NCI-H1092 (cell line): ENCODE measurements around the gene ALDH3B2.
"Not testable (repeated sequence)": the region's sequence is repeated elsewhere in the genome, so short reads cannot be mapped to it uniquely, and the experiment has no call there.

Source experiments
- DNase-seq: peaks from one replicate; lab custom pipeline; 2025; lab: John Stamatoyannopoulos, UW

Gene ALDH3B2

DNA sequence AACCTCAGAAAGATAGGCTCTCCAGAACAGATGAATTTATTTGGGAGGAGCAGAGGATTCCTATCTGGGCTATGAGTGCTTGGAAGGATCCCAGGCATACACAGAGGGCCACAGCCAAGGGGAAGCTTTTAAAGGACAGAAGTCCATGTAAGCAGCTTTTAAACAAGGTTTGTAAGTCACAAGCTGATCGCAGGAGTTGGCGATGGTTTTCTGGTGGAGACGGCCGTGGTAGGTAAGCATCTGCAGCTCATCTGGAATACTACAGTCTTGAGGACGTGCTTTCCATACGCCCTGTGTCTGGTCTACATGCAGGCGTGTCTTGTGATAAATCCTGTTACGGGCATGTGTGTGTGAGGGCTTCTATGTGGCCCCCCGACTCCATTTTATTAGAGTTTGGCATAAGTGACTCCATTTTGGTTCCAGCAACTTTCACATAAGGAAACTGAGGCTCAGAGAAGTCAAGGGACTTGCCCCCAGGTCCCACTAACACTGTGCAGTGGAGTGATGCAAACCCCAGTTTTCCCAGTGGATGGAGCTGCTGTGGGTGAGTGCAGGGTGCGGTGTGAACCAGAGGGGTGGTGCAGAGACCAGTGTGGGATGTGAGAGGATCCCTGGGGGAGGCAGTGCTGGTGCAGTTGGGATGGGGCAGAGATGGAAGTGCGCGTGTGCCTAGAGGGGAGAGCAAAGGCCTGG, 12.1 kb downstream of the ALDH3B2 start:
- DNase-seq = no peak

DNA sequence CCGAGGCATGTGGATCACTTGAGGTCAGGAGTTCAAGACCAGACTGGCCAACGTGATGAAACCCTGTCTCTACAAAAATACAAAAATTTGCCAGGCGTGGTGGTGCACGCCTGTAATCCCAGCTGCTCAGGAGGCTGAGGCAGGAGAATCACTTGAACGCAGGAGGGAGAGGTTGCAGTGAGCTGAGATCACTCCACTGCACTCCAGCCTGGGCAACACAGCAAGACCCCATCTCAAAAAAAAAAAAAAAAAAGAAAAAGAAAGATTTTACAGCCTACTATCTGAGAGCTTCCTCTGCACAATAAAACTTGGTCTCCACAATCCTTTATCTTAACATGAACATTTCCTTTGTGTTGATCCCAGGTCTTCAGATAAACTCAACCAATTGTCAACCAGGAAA, 13.7 kb downstream of the ALDH3B2 start:
- DNase-seq = not testable (repeated sequence)

- not testable (repeated sequence) for DNase-seq
Observed at GRCh38 chr11:67659651-67660165, 14.7 kb downstream of the ALDH3B2 start.

- DNase-seq = no peak
Observed at GRCh38 chr11:67657300-67657699, 17.1 kb downstream of the ALDH3B2 start.

DNA sequence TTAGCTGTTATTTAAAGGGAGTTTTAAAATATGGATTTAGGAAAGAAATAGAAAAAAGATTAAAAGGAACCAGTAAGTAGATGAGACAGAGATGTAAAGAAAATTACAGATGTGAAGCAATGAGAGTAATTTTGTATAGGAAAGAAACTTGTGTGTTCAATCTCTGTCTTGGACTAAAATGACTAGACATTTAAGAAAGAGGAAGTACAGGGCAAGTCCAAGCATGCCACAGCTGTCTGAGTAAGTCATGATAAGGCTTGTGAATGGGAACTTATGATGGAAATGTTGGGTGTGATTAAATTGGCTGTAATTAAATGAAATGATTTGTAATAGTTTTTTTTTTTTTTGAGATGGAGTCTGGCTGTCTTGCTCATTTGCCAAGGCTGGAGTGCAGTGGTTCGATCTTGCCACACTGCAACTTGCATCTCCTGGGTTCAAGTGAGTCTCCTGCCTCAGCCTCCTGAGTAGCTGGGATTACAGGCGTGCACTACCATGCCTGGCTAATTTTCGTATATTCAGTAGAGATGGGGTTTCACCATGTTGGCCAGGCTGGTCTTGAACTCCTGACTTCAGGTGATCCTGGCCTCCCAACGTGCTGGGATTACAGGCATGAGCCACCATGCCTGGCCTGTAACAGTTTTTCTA, 18.0 kb downstream of the ALDH3B2 start:
- no peak for DNase-seq

- DNase-seq = no peak
Observed at GRCh38 chr11:67654225-67654624, 20.2 kb downstream of the ALDH3B2 start.

- DNase-seq = no peak
Observed at GRCh38 chr11:67652965-67653845, 21.2 kb downstream of the ALDH3B2 start.

- no peak for DNase-seq
Observed at GRCh38 chr11:67651976-67652781, 22.2 kb downstream of the ALDH3B2 start.

- DNase-seq = no peak
Observed at GRCh38 chr11:67649634-67650510, 24.6 kb downstream of the ALDH3B2 start.

DNA sequence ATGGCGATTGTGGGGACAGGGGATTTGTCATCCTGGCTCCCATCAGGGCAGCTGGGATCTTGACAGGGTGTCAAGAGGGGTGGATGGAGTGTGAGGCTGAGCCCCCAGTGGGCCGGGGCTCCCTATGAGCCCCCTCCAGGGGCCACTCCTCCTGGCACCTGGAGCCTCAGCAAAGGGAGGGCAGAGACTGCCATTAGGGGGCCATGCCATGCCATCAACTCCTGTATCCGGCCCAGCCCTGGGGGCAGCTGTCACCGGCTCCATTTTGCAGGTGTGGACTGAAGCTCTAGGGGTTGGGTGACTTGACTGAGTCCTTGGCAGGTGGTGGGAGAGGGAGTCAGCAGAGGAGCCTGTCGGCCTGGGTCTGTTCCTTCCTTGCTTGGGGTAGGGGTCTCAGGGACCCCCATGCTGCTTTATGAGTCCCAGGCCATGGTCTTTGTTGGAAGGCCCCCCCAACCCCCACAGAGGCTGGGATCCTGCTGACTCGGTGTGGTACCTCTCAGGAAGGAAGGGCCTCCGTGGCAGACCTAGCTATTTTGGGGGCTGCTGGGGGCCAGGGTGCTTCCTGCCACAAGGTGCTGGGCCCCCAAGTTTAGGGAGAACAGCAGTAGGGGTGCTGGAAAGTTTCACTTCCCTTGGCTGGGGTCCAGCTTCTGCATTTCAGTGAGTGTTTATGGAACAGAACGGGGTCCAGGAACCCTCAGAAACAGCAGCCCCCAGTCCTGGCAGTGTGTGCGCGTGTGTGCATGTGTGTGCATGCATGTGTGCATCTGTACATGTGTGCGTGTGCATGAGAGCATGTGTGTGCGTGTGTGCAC, 25.4 kb downstream of the ALDH3B2 start:
- no peak for DNase-seq

- peak; percentile 14 for DNase-seq
Observed at GRCh38 chr11:67648140-67648795, 26.2 kb downstream of the ALDH3B2 start.

GRCh38 chr11:67647471-67647870, 27.0 kb downstream of the ALDH3B2 start:
- DNase-seq = no peak

DNA sequence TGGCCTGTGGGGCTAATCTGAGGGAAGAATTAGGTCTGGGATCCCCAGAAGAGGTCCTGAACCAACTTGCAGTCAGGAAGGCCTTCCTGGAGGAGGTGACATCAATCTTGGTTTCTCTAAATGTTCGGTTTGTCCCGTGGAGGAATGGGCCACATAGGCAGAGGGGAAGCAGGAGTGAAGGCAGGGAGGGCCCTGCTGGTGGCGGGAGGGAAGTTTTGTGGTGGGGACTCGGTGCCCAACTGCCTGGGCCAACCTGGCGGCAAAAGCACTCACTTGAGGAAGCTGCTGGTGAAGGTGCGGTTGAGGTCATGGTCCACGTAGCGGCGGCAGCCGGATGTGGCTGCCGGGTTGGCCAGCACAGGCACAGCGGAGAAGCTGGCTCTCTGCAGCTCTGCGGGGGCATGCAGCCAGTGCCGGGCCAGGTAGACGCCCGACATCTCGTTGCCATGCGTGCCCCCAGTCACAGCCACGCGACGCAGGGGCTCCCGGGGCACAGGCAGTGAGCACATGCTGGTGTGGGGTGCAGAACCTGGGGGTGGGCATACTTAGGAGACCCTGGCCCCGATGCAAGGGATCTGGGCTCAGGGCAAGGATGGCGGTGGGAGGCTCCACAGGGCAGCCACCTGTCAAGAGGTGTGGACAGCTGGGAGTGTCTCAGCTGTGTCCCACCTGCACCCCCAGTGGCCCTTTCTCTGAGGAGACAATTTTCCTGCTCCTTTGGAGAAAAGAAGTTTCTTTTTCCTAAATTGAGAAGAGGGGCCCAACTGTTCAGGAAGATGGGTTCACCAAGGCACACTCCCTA, 27.7 kb downstream of the ALDH3B2 start:
- DNase-seq = no peak

DNA sequence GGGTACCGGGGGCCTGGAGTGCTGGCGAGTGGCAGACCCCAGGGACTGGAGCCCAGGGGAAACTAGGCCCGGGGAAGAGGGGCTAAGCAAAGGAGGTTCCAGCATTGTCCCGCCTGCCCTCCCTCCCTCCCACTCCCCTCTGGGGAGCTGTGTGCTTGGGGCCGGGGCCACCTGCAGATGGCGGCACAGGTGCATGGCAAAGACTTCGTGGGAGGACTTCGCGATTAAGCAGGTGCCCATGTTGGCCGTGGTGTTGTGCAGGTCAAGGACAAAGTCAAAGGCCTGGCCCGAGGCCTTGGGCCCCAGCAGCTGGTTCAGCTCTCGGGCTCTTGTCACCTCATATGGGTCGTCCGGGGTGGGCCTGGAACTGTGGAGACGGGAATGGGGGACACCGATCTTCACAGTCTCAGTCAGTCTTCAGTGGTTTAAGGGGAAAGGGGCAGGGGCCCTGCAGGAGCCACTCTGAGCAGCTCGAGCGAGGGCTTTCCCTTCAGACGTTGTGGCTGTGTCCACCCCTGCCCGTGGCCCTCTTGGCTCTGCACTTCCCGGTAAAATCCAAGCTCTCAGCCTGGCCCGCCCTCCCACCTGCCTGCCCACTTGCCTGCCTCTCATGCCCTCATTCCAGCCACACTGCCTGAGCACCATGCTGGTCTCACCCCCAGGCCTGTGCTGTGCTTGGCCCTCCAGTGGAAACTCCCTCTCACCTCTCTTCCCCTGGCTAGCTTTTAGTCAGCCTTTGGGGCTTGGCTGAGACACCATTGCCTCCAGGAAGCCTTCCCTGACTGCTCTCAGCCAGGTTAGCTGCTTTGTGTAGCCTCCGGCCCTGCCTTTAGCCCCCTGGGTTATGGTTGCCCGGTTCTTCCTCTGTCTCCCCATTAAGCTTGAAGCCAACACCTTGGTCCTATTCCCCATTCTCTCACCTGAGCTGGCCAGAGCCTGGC, 28.6 kb downstream of the ALDH3B2 start:
- no peak for DNase-seq

DNA sequence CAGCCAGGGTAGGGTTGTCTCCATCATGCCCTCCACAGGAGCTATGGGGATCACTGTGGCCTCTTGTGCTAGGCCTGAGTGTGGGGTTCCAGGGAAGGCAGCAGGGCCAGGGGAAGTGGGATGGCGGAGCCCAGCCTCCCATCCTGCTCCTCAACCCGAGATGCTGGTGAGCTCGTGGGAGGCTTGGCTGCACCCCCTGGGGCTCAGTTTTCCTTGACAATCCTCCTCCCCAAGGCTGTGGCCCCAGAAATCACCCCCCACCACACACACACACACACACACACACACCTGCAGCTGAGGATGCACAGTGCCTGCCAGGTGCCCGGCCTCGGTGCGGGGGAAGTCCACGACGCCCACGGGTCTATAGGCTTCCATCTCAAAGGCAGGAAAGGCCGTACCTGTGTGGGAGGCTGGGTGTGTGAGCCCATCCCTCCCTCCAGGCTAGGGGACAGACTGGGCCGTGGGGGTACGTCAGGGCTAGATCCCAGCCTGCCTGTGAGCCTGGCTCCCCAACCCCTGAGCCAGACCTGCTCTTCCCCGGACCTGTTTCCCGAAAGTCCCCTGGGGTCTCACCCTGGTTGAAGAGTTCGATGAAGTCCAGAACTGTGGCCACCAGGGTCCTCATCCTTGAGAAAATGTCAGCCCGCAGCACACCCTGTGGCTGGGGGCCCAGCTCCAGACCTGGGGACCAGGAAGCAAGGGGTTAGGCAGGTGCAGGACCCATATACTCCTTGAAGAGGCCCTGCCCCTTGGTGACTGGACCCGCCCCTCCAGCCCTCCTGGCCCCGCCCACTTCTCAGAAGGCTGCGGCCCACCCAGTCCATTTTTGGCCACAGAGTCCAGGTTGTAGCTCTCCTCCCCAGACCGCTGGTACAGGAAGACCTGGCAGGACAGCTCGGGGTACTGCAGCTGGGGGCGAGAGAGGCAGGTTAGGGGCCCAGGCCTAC, 29.7 kb downstream of the ALDH3B2 start:
- no peak for DNase-seq

DNA sequence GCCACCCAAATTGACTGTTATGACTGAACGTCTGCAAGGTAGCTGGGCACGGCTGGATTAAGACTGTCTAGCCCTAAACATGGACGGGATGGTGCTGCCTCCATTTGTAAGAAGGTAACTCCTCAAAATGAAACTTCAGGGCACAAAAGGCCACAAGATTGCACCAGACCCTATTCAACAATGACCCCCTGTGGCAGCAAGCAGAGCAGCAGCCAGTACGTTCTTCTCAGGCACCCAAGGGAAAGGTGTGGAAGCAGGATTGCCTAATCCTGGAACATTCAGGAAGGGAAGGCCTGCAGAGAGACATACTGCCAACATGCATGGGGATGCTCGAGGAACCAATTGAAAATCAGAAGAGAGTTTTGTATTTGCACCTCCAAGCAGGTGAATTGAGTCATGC, 30.4 kb downstream of the ALDH3B2 start:
- no peak for DNase-seq
